Measurements from ENCODE around the gene MED15.

DNA sequence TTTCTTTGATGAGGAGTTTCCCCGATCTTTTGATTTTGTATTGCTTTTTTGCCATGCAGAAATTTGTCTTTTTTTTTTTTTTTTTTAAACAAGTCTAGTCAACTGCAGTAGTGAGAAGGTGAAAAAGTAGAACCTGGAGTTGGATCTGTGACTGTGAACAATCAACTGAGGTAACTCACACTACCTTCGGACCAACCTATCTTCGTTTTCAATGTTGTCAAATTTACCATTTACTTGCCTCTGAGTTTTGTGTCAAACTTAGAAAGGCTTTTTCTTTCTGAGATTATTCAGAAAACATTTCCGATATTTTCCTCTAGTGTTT is 32.3 kb upstream of the MED15 start:
- TF ChIP-seq, protein P1, sequence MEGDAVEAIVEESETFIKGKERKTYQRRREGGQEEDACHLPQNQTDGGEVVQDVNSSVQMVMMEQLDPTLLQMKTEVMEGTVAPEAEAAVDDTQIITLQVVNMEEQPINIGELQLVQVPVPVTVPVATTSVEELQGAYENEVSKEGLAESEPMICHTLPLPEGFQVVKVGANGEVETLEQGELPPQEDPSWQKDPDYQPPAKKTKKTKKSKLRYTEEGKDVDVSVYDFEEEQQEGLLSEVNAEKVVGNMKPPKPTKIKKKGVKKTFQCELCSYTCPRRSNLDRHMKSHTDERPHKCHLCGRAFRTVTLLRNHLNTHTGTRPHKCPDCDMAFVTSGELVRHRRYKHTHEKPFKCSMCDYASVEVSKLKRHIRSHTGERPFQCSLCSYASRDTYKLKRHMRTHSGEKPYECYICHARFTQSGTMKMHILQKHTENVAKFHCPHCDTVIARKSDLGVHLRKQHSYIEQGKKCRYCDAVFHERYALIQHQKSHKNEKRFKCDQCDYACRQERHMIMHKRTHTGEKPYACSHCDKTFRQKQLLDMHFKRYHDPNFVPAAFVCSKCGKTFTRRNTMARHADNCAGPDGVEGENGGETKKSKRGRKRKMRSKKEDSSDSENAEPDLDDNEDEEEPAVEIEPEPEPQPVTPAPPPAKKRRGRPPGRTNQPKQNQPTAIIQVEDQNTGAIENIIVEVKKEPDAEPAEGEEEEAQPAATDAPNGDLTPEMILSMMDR (IDR thresholded peaks at IDR 0.05): no peak
- no peak for TF ChIP-seq POLR2A (IDR thresholded peaks at IDR 0.05; ENCODE audit: low read depth)

All from esophagus muscularis mucosa (tissue), 3 donors.